Fibroblast of lung (primary cell): ENCODE data around the gene PSMG4.

Source experiments
- EZH2 ChIP-seq: IDR thresholded peaks from 2 replicates; pipeline ENCODE4 v1.5.1; 2012; ENCODE audit warnings: low read length, control low read depth, mild to moderate bottlenecking; ENCODE audit errors: missing control alignments
- TF ChIP-seq, protein P1 (sequence below), 2 donors: IDR thresholded peaks in 1 of 2; conservative IDR thresholded peaks in 1 of 2; 1 replicate in 1 of 2; 2 replicates in 1 of 2; pipeline ENCODE4 v1.5.1; 2011 to 2012; ENCODE audit warnings: low read length in 2 of 2, control low read depth in 1 of 2, inconsistent platforms in 1 of 2, low read depth in 1 of 2, mild to moderate bottlenecking in 1 of 2

DNA sequence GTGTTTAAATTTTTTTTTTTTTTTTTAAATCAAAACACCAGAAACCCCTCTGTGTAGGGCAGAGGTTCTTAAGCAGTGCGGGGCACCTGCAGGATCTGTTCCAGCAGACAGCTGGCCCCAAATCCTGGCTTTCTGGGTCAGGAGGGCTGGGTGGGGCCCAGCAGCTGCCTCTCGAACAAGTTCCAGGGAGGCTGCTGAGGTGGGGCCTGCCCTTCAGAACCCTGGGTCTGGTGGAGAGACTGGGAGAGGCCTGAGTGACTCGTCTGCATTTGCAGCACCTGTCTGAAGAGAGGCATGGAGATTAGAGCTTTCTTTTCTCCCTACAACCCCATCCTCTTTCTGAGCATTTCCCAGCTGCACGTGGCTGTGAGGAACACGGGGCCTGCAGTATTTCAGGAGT, 8.4 kb downstream of the PSMG4 start:
- TF ChIP-seq, protein P1, sequence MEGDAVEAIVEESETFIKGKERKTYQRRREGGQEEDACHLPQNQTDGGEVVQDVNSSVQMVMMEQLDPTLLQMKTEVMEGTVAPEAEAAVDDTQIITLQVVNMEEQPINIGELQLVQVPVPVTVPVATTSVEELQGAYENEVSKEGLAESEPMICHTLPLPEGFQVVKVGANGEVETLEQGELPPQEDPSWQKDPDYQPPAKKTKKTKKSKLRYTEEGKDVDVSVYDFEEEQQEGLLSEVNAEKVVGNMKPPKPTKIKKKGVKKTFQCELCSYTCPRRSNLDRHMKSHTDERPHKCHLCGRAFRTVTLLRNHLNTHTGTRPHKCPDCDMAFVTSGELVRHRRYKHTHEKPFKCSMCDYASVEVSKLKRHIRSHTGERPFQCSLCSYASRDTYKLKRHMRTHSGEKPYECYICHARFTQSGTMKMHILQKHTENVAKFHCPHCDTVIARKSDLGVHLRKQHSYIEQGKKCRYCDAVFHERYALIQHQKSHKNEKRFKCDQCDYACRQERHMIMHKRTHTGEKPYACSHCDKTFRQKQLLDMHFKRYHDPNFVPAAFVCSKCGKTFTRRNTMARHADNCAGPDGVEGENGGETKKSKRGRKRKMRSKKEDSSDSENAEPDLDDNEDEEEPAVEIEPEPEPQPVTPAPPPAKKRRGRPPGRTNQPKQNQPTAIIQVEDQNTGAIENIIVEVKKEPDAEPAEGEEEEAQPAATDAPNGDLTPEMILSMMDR (conservative IDR thresholded peaks at IDR 0.05 in 1 of 2, IDR thresholded peaks at IDR 0.05 in 1 of 2; ENCODE audit: low read depth in 1 of 2, low read length in 2 of 2) = no peak
- no peak for TF ChIP-seq EZH2
